Measurements from ENCODE around the gene SLC9A9. TPM values are rescaled to one million over a fixed set of nuclear protein-coding genes. Genes with fewer than 3 reads are reported as not detected.

The SLC9A9 gene
- total and polyA plus RNA-seq, 2 of the 8 experiments (the other 6 are each of a cell fraction or from before 2014, with no cell fraction given) = 0.48 to 1.1 TPM

DNA sequence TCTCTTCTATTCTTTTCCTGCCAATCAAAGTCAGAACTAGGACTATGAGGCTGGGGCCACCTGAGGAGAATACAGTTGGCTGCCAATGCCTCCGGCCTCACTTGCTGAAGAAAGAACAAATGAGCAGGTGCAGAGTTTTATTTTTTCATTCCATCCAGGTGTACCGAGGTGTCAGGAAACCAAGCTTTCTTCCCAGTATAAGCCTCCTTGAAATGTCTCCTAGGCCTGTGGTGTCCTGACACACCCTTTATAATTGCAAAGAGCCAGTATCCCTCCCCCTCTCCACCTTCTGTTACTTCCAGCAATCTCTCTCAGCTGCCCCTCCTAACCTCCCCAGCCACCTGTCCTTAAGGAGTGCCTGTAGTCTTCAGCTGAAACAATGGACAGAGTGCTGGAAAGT lies 127.9 kb downstream of the SLC9A9 start:
- no peaks in the 10 kb centered on the region for H3K27me3 ChIP-seq (replicated peaks in 1 of 4; ENCODE audit: control insufficient read depth in 3 of 4, extremely low read depth in 1 of 4, insufficient read depth in 3 of 4, low read length in 3 of 4)
- H4K8ac ChIP-seq (ENCODE audit: extremely low read depth, insufficient read depth, low read length) = no peak overlapping the region
- ChIA-PET CTCF (ENCODE audit: partially characterized antibody) (no interaction called here), POLR2A (ENCODE audit: partially characterized antibody) (interaction anchor here (0.7 kb wide), 1 partner anchor 8 kb away, joined by 3 read pairs; no protein-coding TSS in a partner anchor)
- H3K4me2 ChIP-seq (ENCODE audit: insufficient read depth in 1 of 2, low read depth in 2 of 2, low read length in 2 of 2) = no peak overlapping the region
- H2AFZ ChIP-seq (ENCODE audit: low read length) = no peak overlapping the region
- H2BK20ac ChIP-seq (ENCODE audit: low read length) = no peak overlapping the region
- no peaks in the 10 kb centered on the region for H3K79me1 ChIP-seq (ENCODE audit: low read depth, low read length)
- no peak overlapping the region for H3K27ac ChIP-seq (ENCODE audit: low read depth, low read length)
- H3K4ac ChIP-seq (replicated peaks; ENCODE audit: insufficient read length, low read depth, low read length) = no peak overlapping the region
- H2BK5ac ChIP-seq (ENCODE audit: low read depth, low read length) = no peak overlapping the region
- no peak overlapping the region for H3K23ac ChIP-seq (ENCODE audit: insufficient read length)
- DNase-seq (ENCODE audit: low read depth in 1 of 2, low spot score in 2 of 2) = no peak
- no peaks in the 10 kb centered on the region for H3K4me1 ChIP-seq (replicated peaks in 1 of 4; ENCODE audit: control insufficient read depth in 3 of 4, insufficient read depth in 4 of 4, low read length in 3 of 4)
- no peak overlapping the region for H2AK5ac ChIP-seq (ENCODE audit: low read depth, low read length)
- no peak overlapping the region for H3K14ac ChIP-seq (ENCODE audit: insufficient read length)
- no peak overlapping the region for H2BK15ac ChIP-seq (ENCODE audit: low read length)
- H4K20me1 ChIP-seq (replicated peaks in 1 of 2; ENCODE audit: control insufficient read depth in 1 of 2, insufficient read depth in 2 of 2, low read length in 2 of 2) = no peaks in the 10 kb centered on the region
- no peak overlapping the region for H3K56ac ChIP-seq (replicated peaks; ENCODE audit: insufficient read length, low read depth, low read length)
- H3K36me3 ChIP-seq (ENCODE audit: control insufficient read depth in 2 of 4, insufficient read depth in 4 of 4, low read length in 3 of 4) = no peaks in the 10 kb centered on the region
- no peaks in the 10 kb centered on the region for H3K23me2 ChIP-seq (ENCODE audit: low read depth, low read length)
- H4K91ac ChIP-seq (replicated peaks; ENCODE audit: insufficient read length, low read length) = no peak overlapping the region
- WGBS, 2 experiments (ENCODE audit: extremely low coverage in 1 of 2, insufficient coverage in 1 of 2, insufficient read length in 1 of 2, insufficient replicate concordance in 2 of 2, low coverage in 1 of 2, low lambda C conversion rate in 2 of 2, missing lambda C conversion rate in 1 of 2) = 80% methylated on average over 2 of the region's 2 CpGs; no CpG with 5 or more reads in 1 of the 2 experiments
- H4K5ac ChIP-seq (ENCODE audit: insufficient read length, low read depth, low read length) = no peak overlapping the region
- H3K18ac ChIP-seq (ENCODE audit: extremely low read depth, low read length) = no peak overlapping the region
- no peaks in the 10 kb centered on the region for H3K9me3 ChIP-seq (ENCODE audit: insufficient read depth in 2 of 2, low read depth in 1 of 2, low read length in 1 of 2)
- H3K4me3 ChIP-seq (ENCODE audit: extremely low read depth in 1 of 4, insufficient read depth in 2 of 4, low read depth in 3 of 4, low read length in 4 of 4) = no peak overlapping the region
- no peaks in the 10 kb centered on the region for H3K79me2 ChIP-seq (ENCODE audit: control insufficient read depth in 1 of 2, insufficient read depth in 2 of 2, low read length in 2 of 2)
- FAIRE-seq = no peak
- no peak overlapping the region for H3K9ac ChIP-seq (replicated peaks in 1 of 4; ENCODE audit: extremely low read depth in 1 of 4, low read depth in 3 of 4, low read length in 3 of 4)
- H2BK120ac ChIP-seq (replicated peaks; ENCODE audit: low read depth, low read length) = no peak overlapping the region
- no peak overlapping the region for H2BK12ac ChIP-seq (ENCODE audit: low read depth, low read length)
- TF ChIP-seq HDAC6 (IDR thresholded peaks at IDR 0.05; ENCODE audit: low read depth, low read length) (no peak), EGR1 (IDR thresholded peaks at IDR 0.05; ENCODE audit: borderline replicate concordance, low read depth, low read length) (no peak), BACH1 (IDR thresholded peaks at IDR 0.05; ENCODE audit: low read length) (no peak), RBBP5 (IDR thresholded peaks at IDR 0.05; ENCODE audit: borderline replicate concordance, low read depth, low read length) (no peak), TAF7 (optimal IDR thresholded peaks at IDR 0.05; ENCODE audit: borderline replicate concordance, low read depth, low read length) (no peak), CREB1 (IDR thresholded peaks at IDR 0.05) (no peak), KDM5A (IDR thresholded peaks at IDR 0.05; ENCODE audit: low read length) (no peak), ASH2L (IDR thresholded peaks at IDR 0.05; ENCODE audit: low read length) (no peak), SIRT6 (IDR thresholded peaks at IDR 0.05; ENCODE audit: low read length) (no peak), JUN (IDR thresholded peaks at IDR 0.05; ENCODE audit: low read depth, low read length) (no peak), POU5F1 (IDR thresholded peaks at IDR 0.05; ENCODE audit: low read depth, low read length) (no peak), RFX5 (IDR thresholded peaks at IDR 0.05; ENCODE audit: borderline replicate concordance, low read depth, low read length) (no peak), HDAC2 (IDR thresholded peaks at IDR 0.05; ENCODE audit: borderline replicate concordance in 1 of 2, low read depth in 2 of 2, low read length in 2 of 2) (no peak), CBX8 (IDR thresholded peaks at IDR 0.05; ENCODE audit: borderline replicate concordance, low read depth, low read length) (no peak)
- TF ChIP-seq, protein P1, sequence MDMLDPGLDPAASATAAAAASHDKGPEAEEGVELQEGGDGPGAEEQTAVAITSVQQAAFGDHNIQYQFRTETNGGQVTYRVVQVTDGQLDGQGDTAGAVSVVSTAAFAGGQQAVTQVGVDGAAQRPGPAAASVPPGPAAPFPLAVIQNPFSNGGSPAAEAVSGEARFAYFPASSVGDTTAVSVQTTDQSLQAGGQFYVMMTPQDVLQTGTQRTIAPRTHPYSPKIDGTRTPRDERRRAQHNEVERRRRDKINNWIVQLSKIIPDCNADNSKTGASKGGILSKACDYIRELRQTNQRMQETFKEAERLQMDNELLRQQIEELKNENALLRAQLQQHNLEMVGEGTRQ (IDR thresholded peaks at IDR 0.05; ENCODE audit: low read length) = no peak
